ENCODE measurements around the gene AQP2.

DNA sequence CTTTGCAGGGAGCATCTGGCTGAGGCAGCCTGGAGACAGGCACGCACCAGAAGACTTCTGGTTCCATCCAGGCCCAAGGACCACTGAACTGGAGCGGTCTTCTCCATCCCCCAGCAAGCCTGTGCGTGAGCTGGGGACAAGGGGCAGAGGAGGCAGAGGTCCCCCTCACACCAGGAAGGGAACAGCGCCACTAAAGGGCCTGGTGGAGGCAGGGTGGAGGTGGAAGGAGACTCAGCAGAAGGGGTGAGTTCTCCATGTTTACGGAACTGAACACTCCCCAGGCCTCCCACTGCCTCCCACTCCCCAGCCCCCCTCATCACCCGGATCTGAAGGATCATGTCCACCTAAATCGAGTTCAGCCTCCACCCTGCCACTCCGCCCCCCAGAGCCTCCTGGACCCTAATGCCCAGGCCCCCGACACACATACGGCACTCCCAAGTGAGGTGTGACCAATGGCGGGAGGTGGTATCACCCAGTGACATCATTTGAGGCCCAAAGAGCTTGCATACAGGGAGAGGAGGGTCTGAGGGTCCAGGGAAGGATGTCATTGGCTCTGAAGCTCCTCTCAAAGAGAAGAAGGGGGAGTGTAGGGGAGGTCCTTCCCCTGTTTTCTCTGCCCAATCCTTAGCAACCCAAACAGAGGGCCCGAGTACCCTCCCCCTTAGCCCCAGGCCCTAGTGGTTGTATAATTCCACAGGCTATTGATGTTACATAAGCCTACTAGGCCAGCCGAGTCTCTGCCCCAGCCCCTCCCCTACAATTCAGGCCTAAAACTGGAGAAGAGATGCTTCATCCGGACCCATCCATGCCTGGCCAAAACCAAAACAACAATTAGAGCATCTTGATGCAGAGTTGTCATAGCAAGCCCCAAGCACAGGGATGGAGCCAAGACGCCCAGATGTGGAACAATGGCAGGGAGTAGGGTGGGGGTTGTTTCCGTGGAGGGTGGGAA, 47.9 kb upstream of the AQP2 start:
- TF ChIP-seq, protein P1, sequence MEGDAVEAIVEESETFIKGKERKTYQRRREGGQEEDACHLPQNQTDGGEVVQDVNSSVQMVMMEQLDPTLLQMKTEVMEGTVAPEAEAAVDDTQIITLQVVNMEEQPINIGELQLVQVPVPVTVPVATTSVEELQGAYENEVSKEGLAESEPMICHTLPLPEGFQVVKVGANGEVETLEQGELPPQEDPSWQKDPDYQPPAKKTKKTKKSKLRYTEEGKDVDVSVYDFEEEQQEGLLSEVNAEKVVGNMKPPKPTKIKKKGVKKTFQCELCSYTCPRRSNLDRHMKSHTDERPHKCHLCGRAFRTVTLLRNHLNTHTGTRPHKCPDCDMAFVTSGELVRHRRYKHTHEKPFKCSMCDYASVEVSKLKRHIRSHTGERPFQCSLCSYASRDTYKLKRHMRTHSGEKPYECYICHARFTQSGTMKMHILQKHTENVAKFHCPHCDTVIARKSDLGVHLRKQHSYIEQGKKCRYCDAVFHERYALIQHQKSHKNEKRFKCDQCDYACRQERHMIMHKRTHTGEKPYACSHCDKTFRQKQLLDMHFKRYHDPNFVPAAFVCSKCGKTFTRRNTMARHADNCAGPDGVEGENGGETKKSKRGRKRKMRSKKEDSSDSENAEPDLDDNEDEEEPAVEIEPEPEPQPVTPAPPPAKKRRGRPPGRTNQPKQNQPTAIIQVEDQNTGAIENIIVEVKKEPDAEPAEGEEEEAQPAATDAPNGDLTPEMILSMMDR (IDR thresholded peaks at IDR 0.05), result no peak
- TF ChIP-seq POLR2A (IDR thresholded peaks at IDR 0.05), result no peak
